Measurements from ENCODE around the gene MANBA. TPM values are rescaled to one million over a fixed set of nuclear protein-coding genes. Genes with fewer than 3 reads are reported as not detected.

The MANBA gene
- total RNA-seq, 4 donors from 2014 or later = 27.1 to 37.8 (median 35.1) TPM

- ATAC-seq (ENCODE audit: low FRiP score) (no peak), DNase-seq (ENCODE audit: low spot score) (no peak)
- no peak for TF ChIP-seq CTCF (IDR thresholded peaks at IDR 0.05)
These were observed 148.6 kb downstream of the MANBA start for GRCh38 chr4:102612210-102612609.

- TF ChIP-seq CTCF (IDR thresholded peaks at IDR 0.05) = no peak
- no peak for DNase-seq (ENCODE audit: low spot score)
- no peak for ATAC-seq (ENCODE audit: low FRiP score)
These were observed 150.3 kb downstream of the MANBA start for GRCh38 chr4:102610476-102610875.

- ATAC-seq (ENCODE audit: low FRiP score) (no peak), DNase-seq (ENCODE audit: low spot score) (no peak)
- no peak for TF ChIP-seq CTCF (IDR thresholded peaks at IDR 0.05)
These were observed 150.8 kb downstream of the MANBA start for GRCh38 chr4:102610007-102610406.

GRCh38 chr4:102608190-102608589 lies 152.6 kb downstream of the MANBA start:
- TF ChIP-seq CTCF (IDR thresholded peaks at IDR 0.05) = no peak
- ATAC-seq (ENCODE audit: low FRiP score) (no peak), DNase-seq (ENCODE audit: low spot score) (no peak)

- no peak for TF ChIP-seq CTCF (IDR thresholded peaks at IDR 0.05)
- no peak for ATAC-seq (ENCODE audit: low FRiP score)
- DNase-seq (ENCODE audit: low spot score) = no peak
These were observed 153.8 kb downstream of the MANBA start for GRCh38 chr4:102606846-102607450.

- peak; percentile 56 for ATAC-seq (ENCODE audit: low FRiP score)
- TF ChIP-seq CTCF (IDR thresholded peaks at IDR 0.05) = no peak
- no peak for DNase-seq (ENCODE audit: low spot score)
These were observed 154.5 kb downstream of the MANBA start for GRCh38 chr4:102606261-102606660.

GRCh38 chr4:102604222-102604940 lies 156.4 kb downstream of the MANBA start:
- ATAC-seq (ENCODE audit: low FRiP score) (no peak), DNase-seq (ENCODE audit: low spot score) (no peak)
- no peak for TF ChIP-seq CTCF (IDR thresholded peaks at IDR 0.05)

Measured in omental fat pad (tissue), 4 donors.